GM21737 (cell line): Measurements from ENCODE around the gene PDZD4.

Source experiments
- ATAC-seq: cut with Tn5 transposase; IDR thresholded peaks from one replicate; pipeline ENCODE4 v1.9.1; 2021; ENCODE audit warnings: mild to moderate bottlenecking, moderate library complexity; ENCODE audit not compliant: unreplicated experiment

PDZD4 gene

DNA sequence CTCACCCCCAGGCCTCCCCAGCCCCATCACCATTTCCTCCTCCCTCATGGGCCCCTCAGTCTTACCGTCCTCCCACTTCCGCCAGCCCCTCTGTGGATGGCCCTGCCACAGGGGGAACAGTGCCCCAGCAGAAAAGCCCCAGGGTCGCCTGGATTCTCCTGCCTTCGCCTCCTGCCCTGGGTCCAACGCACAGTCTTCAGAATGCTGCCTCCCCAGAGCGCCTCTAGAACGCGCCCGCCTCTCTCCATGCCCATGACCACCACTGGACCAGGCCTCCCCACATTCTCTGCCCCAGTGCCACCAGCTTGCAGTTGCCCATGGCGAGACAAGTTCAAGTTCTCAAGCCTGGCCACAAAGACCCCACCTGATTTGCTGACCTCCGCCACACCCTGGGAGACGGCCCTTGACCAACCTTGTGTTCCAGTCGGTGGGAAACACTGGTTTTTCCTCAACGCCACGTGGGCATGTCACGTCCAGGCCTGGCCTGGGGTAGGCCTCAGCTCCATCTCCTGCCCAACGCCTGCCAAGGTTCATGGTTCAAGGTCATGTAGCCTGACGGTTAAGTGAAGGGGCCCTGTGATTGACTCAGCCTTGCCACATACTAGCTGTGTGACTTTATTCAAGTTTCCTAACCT, 66.9 kb downstream of the PDZD4 start:
- no peak for ATAC-seq

DNA sequence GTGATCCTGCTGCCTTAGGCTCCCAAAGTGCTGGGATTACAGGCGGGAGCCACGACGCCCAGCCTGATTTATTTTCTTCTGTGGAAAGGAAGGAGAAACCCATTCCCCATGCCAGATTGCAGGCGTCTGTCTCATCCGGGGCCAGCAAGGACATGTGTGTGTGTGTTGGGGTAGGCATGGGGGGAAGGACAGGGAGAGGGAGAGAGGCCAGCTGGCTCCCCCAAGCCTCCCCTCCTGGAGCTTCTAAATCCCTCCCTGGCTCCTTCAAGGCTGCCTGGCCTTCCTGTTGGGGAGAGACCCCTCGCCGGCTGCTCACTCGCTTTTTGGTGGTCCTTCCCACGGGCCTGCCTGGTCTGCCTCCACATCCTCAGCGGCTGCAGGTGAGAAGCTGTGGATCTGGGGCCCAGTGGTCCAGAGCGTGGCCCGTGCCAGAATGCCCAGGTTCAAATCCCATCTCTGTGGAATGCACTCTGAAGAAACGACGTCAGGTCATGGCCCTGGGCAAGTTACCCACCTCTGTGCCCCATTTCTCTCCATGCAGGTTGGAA, 67.6 kb downstream of the PDZD4 start:
- ATAC-seq = no peak

DNA sequence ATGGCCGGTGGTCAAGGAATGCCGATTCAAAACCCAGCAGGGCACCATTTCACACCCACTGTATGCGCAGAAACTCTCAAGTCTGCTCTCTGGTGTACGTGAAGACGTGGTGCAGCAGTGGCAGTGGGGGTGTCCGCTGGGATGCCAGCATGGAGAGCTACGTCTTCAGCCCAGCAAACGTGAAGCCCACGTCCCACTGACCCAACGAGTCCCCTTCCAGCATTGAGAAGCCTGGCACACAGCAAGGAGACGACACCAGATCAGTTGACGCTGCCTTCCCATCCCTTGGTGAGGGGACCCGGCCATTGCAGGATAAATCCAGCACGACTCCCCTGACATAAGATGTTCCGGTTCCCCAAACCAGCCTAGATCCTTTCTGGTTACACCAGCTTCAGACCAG, 68.5 kb downstream of the PDZD4 start:
- no peak for ATAC-seq

DNA sequence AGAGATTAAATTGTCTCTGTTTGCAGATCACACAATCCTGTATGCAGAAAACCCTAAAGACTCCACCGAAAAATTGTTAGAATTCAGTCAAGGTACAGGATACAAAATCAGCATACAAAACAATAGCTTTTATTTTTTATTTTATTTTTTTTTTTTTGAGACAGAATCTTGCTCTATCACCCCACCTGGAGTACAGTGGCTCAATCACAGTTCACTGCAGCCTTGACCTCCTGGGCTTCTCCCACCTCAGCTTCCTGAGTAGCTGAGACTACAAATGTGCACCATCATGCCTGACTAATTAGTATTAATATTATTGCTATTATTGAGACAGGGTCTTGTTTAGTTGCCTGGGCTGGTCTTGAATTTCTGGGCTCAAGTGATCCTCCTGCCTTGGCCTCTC, 75.2 kb downstream of the PDZD4 start:
- no peak for ATAC-seq
